ENCODE measurements around the gene ANKMY1. TPM values are rescaled to one million over a fixed set of nuclear protein-coding genes. Genes with fewer than 3 reads are reported as not detected.
"Not testable (repeated sequence)": the region's sequence is repeated elsewhere in the genome, so short reads cannot be mapped to it uniquely, and the experiment has no call there.

The ANKMY1 gene
- total RNA-seq, 1 experiment from 2014 or later: 8.2 TPM

- DNase-seq (ENCODE audit: low read depth): peak; percentile 28
Measured at GRCh38 chr2:240556553-240557100, 1.2 kb downstream of the ANKMY1 start.

- DNase-seq (ENCODE audit: low read depth): no peak
Measured at GRCh38 chr2:240555541-240556250, 2.1 kb downstream of the ANKMY1 start.

GRCh38 chr2:240554767-240555493 lies 2.9 kb downstream of the ANKMY1 start:
- DNase-seq (ENCODE audit: low read depth): no peak

- DNase-seq (ENCODE audit: low read depth): no peak
Measured at GRCh38 chr2:240553956-240554480, 3.8 kb downstream of the ANKMY1 start.

- DNase-seq (ENCODE audit: low read depth): no peak
Measured at GRCh38 chr2:240551811-240552210, 6.0 kb downstream of the ANKMY1 start.

- DNase-seq (ENCODE audit: low read depth): no peak
Measured at GRCh38 chr2:240551288-240551687, 6.5 kb downstream of the ANKMY1 start.

- DNase-seq (ENCODE audit: low read depth): no peak
Measured at GRCh38 chr2:240539906-240540305, 17.9 kb downstream of the ANKMY1 start.

- DNase-seq (ENCODE audit: low read depth): not testable (repeated sequence)
Measured at GRCh38 chr2:240539101-240539500, 18.7 kb downstream of the ANKMY1 start.

GRCh38 chr2:240538031-240538780 lies 19.6 kb downstream of the ANKMY1 start:
- no peak for DNase-seq (ENCODE audit: low read depth)

- DNase-seq (ENCODE audit: low read depth): peak; percentile 20
Measured at GRCh38 chr2:240532031-240532775, 25.6 kb downstream of the ANKMY1 start.

- DNase-seq (ENCODE audit: low read depth): no peak
Measured at GRCh38 chr2:240531038-240531437, 26.8 kb downstream of the ANKMY1 start.

GRCh38 chr2:240530181-240530580 lies 27.6 kb downstream of the ANKMY1 start:
- no peak for DNase-seq (ENCODE audit: low read depth)

- no peak for DNase-seq (ENCODE audit: low read depth)
Measured at GRCh38 chr2:240529344-240529999, 28.3 kb downstream of the ANKMY1 start.

- no peak for DNase-seq (ENCODE audit: low read depth)
Measured at GRCh38 chr2:240528406-240529040, 29.3 kb downstream of the ANKMY1 start.

GRCh38 chr2:240527153-240527750 lies 30.5 kb downstream of the ANKMY1 start:
- no peak for DNase-seq (ENCODE audit: low read depth)

- no peak for DNase-seq (ENCODE audit: low read depth)
Measured at GRCh38 chr2:240526521-240526920, 31.3 kb downstream of the ANKMY1 start.

- DNase-seq (ENCODE audit: low read depth): no peak
Measured at GRCh38 chr2:240525802-240526201, 32.0 kb downstream of the ANKMY1 start.

GRCh38 chr2:240524963-240525718 lies 32.6 kb downstream of the ANKMY1 start:
- DNase-seq (ENCODE audit: low read depth): no peak

Measured in LHCN-M2 (cell line).